Measurements from ENCODE around the gene DACH2.

The DACH2 gene

DNA sequence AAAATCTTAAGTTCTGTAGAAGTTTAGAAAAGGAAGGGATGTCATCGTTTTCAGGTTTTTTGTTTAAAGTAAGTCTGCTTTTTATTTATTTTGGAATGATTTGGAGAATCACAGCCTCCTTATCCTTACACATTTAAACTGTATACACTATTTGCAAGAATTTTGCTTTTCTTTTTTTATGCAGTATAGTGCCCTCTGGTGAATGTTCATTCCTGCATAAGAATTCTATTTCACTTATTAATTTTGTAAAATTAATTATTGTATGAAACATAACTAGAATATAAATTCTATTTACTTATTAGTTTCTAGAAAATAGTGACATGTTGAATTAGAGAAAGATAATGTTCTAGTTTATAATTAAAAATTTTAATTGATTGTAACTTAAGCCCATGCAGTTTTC lies 44.6 kb downstream of the DACH2 start:
- ATAC-seq (ENCODE audit: low read depth) (no peak), DNase-seq (ENCODE audit: low spot score in 2 of 2) (no peak)
- no peaks in the 10 kb centered on the region for H3K36me3 Mint-ChIP-seq
- H3K9me3 Mint-ChIP-seq: peaks cover 7% of the 10 kb centered on the region
- H3K27ac Mint-ChIP-seq: no peak overlapping the region
- no peak overlapping the region for H3K4me3 Mint-ChIP-seq
- H3K27me3 Mint-ChIP-seq: no peaks in the 10 kb centered on the region
- no peaks in the 10 kb centered on the region for H3K4me1 Mint-ChIP-seq

GRCh38 chrX:86194758-86195157 lies 46.5 kb downstream of the DACH2 start:
- Mint-ChIP-seq H3K4me1 (no peaks in the 10 kb centered on the region), H3K4me3 (no peak overlapping the region), H3K9me3 (peaks cover 6% of the 10 kb centered on the region), H3K27ac (no peak overlapping the region), H3K36me3 (no peaks in the 10 kb centered on the region), H3K27me3 (no peaks in the 10 kb centered on the region)
- ATAC-seq (ENCODE audit: low read depth): no peak
- DNase-seq (ENCODE audit: low spot score in 2 of 2): no peak

DNA sequence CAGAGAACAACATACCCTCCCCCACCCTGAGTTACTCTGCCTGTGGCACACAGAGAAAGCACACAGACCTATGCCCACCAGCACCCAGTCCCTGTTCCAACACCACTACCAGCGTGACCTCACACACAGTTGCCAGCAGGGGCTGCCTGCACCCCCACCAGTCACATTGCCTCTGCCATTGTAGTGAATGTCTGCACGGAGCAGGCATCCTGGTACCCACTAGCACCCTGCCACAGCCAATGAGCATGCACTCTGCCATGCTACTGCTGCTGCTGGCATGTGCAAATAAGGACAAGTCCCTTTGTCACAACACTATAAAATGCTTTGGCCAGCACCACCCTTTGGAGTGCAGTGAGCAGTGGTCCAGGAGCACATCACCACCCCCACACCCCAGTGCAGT lies 47.1 kb downstream of the DACH2 start:
- DNase-seq (ENCODE audit: low spot score in 2 of 2) (no peak), ATAC-seq (ENCODE audit: low read depth) (no peak)
- Mint-ChIP-seq H3K27me3 (no peaks in the 10 kb centered on the region), H3K4me1 (no peaks in the 10 kb centered on the region), H3K36me3 (no peaks in the 10 kb centered on the region), H3K9me3 (peaks cover 6% of the 10 kb centered on the region), H3K4me3 (no peak overlapping the region), H3K27ac (no peak overlapping the region)

- Mint-ChIP-seq H3K9me3 (peaks cover 6% of the 10 kb centered on the region), H3K4me3 (no peak overlapping the region), H3K4me1 (no peaks in the 10 kb centered on the region), H3K36me3 (no peaks in the 10 kb centered on the region), H3K27me3 (no peaks in the 10 kb centered on the region), H3K27ac (no peak overlapping the region)
- ATAC-seq (ENCODE audit: low read depth) (no peak), DNase-seq (ENCODE audit: low spot score in 2 of 2) (no peak)
These were observed 49.6 kb downstream of the DACH2 start for GRCh38 chrX:86197815-86198214.

- Mint-ChIP-seq H3K9me3 (no peaks in the 10 kb centered on the region), H3K4me1 (no peaks in the 10 kb centered on the region), H3K27me3 (no peaks in the 10 kb centered on the region), H3K4me3 (no peak overlapping the region), H3K27ac (no peak overlapping the region), H3K36me3 (no peaks in the 10 kb centered on the region)
- ATAC-seq (ENCODE audit: low read depth): no peak
- DNase-seq (ENCODE audit: low spot score in 2 of 2): no peak
These were observed 62.5 kb downstream of the DACH2 start for GRCh38 chrX:86210772-86211171.

DNA sequence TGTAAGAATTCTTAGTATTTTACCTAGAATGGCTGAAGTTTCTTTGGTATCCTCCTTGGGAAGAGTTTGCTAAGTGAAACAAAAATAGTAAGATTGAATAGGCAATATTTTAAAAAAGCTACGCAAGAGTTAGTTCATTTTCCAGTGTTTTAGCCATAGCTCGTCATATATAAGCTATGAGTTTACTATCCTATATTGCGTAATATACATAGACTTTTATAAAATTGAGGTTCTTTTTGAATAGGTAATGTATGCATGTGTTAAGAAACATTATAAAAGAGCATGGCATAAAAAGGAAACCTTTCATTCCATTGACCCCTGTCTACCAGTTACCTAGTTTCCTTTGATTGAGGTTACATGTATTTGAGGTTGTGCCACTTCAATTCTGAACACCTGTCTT lies 67.0 kb downstream of the DACH2 start:
- Mint-ChIP-seq H3K27ac (no peak overlapping the region), H3K27me3 (no peaks in the 10 kb centered on the region), H3K4me3 (no peak overlapping the region), H3K36me3 (no peaks in the 10 kb centered on the region), H3K4me1 (no peaks in the 10 kb centered on the region), H3K9me3 (no peaks in the 10 kb centered on the region)
- DNase-seq (ENCODE audit: low spot score in 2 of 2): no peak
- no peak for ATAC-seq (ENCODE audit: low read depth)

- ATAC-seq (ENCODE audit: low read depth) (no peak), DNase-seq (ENCODE audit: low spot score in 2 of 2) (no peak)
- no peak overlapping the region for H3K4me3 Mint-ChIP-seq
- H3K27me3 Mint-ChIP-seq: no peaks in the 10 kb centered on the region
- peaks cover 5% of the 10 kb centered on the region for H3K9me3 Mint-ChIP-seq
- H3K4me1 Mint-ChIP-seq: no peaks in the 10 kb centered on the region
- no peak overlapping the region for H3K27ac Mint-ChIP-seq
- H3K36me3 Mint-ChIP-seq: peaks cover 3% of the 10 kb centered on the region
These were observed 89.2 kb downstream of the DACH2 start for GRCh38 chrX:86237482-86237881.

DNA sequence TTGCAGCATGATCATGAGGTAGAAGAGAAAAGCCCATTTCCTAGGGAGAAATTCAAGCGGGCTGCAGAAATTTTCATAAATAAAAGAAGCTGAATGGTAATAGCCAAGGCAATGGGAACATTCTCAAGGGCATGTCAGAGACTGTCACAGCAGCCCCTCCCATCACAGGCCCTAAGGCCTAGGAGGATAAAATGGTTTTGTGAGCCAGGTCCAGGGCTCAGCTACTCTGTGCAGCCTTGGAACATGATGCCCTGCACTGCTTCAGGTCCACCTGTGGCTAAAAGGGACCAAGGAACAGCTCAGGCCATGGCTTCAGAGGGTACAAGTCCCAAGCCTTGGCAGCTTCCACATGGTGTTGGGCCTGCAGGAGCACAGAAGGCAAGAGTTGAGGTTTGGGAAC lies 93.3 kb downstream of the DACH2 start:
- Mint-ChIP-seq H3K27me3 (no peaks in the 10 kb centered on the region), H3K27ac (no peak overlapping the region), H3K36me3 (peaks cover 3% of the 10 kb centered on the region), H3K4me3 (no peak overlapping the region), H3K4me1 (no peaks in the 10 kb centered on the region), H3K9me3 (peaks cover 5% of the 10 kb centered on the region)
- DNase-seq (ENCODE audit: low spot score in 2 of 2) (no peak), ATAC-seq (ENCODE audit: low read depth) (no peak)

- Mint-ChIP-seq H3K9me3 (no peaks in the 10 kb centered on the region), H3K4me3 (no peak overlapping the region), H3K36me3 (no peaks in the 10 kb centered on the region), H3K27ac (no peak overlapping the region), H3K4me1 (no peaks in the 10 kb centered on the region), H3K27me3 (no peaks in the 10 kb centered on the region)
- no peak for DNase-seq (ENCODE audit: low spot score in 2 of 2)
- no peak for ATAC-seq (ENCODE audit: low read depth)
These were observed 115.3 kb downstream of the DACH2 start for GRCh38 chrX:86263526-86263925.

DNA sequence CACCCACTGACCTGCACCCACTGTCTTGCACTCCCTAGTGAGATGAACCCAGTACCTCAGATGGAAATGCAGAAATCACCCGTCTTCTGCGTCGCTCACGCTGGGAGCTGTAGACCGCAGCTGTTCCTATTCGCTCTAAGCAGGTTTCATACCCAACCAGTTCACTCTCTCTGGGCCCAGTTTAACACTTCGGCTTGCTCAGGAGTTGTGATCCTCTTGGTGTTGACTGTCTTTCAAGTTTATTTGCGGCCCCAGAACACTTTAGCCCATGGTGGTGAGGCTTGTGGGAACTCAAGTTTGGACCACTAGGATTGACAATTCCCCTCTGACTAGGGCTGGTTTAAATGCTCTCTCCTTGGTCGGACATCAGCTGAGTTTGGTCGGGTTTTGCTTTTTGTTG lies 147.0 kb downstream of the DACH2 start:
- no peak for DNase-seq (ENCODE audit: low spot score in 2 of 2)
- Mint-ChIP-seq H3K27ac (no peak overlapping the region), H3K27me3 (no peaks in the 10 kb centered on the region), H3K36me3 (no peaks in the 10 kb centered on the region), H3K4me1 (no peaks in the 10 kb centered on the region), H3K4me3 (no peak overlapping the region), H3K9me3 (peaks cover 2% of the 10 kb centered on the region)
- ATAC-seq (ENCODE audit: low read depth): no peak

DNA sequence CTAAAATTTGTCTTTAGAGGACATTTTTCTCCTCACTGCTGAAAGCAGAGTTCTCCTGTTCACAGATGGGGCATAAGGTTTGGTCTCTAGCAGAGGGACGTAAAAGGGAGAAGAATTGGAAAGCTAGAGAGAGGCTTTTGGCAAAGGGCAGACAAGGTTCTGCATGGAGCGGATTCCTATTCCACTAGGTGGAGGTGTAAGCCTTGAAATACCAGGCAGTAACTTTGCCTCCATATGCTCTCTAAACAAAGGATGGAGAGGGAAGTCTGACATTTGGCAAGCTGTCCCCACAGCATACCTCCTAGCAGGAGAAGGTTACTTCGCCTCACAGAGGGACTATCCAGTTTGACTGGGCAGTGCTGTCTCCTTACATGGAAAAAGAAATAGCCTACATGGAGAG lies 174.7 kb downstream of the DACH2 start:
- no peaks in the 10 kb centered on the region for H3K27me3 Mint-ChIP-seq
- H3K4me1 Mint-ChIP-seq: no peaks in the 10 kb centered on the region
- no peak for DNase-seq (ENCODE audit: low spot score in 2 of 2)
- H3K4me3 Mint-ChIP-seq: no peak overlapping the region
- peaks cover 4% of the 10 kb centered on the region for H3K9me3 Mint-ChIP-seq
- ATAC-seq (ENCODE audit: low read depth): no peak
- H3K36me3 Mint-ChIP-seq: no peaks in the 10 kb centered on the region
- H3K27ac Mint-ChIP-seq: no peak overlapping the region

GRCh38 chrX:86329174-86329573 lies 180.9 kb downstream of the DACH2 start:
- DNase-seq (ENCODE audit: low spot score in 2 of 2): no peak
- no peak for ATAC-seq (ENCODE audit: low read depth)
- Mint-ChIP-seq H3K36me3 (no peaks in the 10 kb centered on the region), H3K27ac (no peak overlapping the region), H3K4me1 (no peaks in the 10 kb centered on the region), H3K4me3 (no peak overlapping the region), H3K27me3 (no peaks in the 10 kb centered on the region), H3K9me3 (peaks cover 2% of the 10 kb centered on the region)

DNA sequence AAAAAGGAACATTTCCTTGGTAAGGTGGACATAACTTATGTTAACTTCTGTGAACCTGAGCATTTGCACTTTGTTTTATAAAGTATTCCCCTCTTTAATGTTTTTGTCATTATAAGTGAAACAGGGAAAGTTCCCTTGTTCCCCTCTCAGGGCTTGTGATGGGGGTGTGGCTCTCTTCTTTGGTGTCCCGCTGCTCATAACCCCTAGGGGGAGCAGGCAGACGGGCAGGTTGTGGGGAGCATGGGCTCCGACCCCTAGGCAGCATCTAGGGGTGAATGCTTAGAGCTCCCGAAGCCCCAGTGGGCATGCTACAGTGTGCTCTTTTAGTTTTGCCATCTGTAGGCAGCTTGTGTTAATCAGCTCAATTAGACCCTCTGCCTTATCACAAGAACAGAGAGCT lies 200.4 kb downstream of the DACH2 start:
- H3K36me3 Mint-ChIP-seq: no peaks in the 10 kb centered on the region
- H3K4me3 Mint-ChIP-seq: no peak overlapping the region
- no peak for DNase-seq (ENCODE audit: low spot score in 2 of 2)
- no peaks in the 10 kb centered on the region for H3K4me1 Mint-ChIP-seq
- no peaks in the 10 kb centered on the region for H3K9me3 Mint-ChIP-seq
- no peaks in the 10 kb centered on the region for H3K27me3 Mint-ChIP-seq
- ATAC-seq (ENCODE audit: low read depth): no peak
- H3K27ac Mint-ChIP-seq: no peak overlapping the region

- Mint-ChIP-seq H3K27ac (no peak overlapping the region), H3K27me3 (no peaks in the 10 kb centered on the region), H3K36me3 (no peaks in the 10 kb centered on the region), H3K4me1 (no peaks in the 10 kb centered on the region), H3K4me3 (no peak overlapping the region), H3K9me3 (no peaks in the 10 kb centered on the region)
- DNase-seq (ENCODE audit: low spot score in 2 of 2) (no peak), ATAC-seq (ENCODE audit: low read depth) (no peak)
These were observed 200.9 kb downstream of the DACH2 start for GRCh38 chrX:86349115-86349514.

GRCh38 chrX:86369847-86370630 lies 221.8 kb downstream of the DACH2 start:
- Mint-ChIP-seq H3K36me3 (no peaks in the 10 kb centered on the region), H3K4me3 (no peak overlapping the region), H3K9me3 (no peaks in the 10 kb centered on the region), H3K27me3 (no peaks in the 10 kb centered on the region), H3K4me1 (no peaks in the 10 kb centered on the region), H3K27ac (no peak overlapping the region)
- no peak for ATAC-seq (ENCODE audit: low read depth)
- DNase-seq (ENCODE audit: low spot score in 2 of 2): no peak
